Hindlimb muscle (tissue), 1 donor: Measurements from ENCODE around the gene OGFOD2. TPM values are rescaled to one million over a fixed set of nuclear protein-coding genes. Genes with fewer than 3 reads are reported as not detected.

Experiments used
- DNase-seq: peaks from one replicate; pipeline ENCODE4 v3.0.0-alpha.2; 2013
- polyA plus RNA-seq: library from polyadenylated mRNA; unstranded; fragments of 120-200 nt; gene quantifications from one replicate; pipeline ENCODE4 v1.2.1, GENCODE V29; 2013; ENCODE audit not compliant: insufficient read length

OGFOD2 gene
- polyA plus RNA-seq, 1 donor = 10.1 TPM

DNA sequence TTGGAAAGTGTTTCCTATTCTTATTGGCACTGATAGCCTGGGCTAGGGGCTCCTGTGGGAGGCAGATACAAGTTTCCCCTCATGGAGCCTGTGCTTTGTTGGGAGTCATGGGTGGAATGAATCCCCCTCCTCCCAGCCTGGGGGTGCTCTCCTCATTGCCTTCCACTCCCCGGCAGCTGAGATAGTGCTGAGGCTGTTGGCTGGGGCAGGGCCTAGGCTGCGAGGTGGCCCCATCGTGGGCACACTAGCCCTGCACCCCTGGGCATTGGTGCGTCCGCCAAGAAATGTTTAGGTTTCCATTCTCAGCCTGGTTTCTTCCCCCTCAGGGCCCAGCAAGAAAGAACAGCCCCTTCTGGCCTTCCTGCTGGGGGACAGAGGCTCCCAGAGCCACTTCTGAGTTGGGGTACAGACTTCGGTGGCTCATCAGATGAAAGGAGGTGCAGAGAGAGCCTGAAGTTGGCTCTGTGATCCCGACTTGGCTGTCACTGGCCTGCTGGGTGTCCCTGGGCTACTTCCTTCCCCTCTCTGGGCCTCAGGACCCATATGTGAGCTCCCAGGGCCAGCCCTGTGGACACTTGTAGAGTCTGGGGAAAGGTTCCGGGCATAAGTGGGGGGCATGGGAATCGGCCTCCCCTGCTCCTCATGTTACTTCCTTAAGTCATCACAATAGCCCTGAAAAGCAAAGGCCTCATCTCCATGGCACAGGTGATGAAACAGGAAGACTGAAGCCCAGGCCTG is 2.8 kb downstream of the OGFOD2 start:
- no peak for DNase-seq

DNA sequence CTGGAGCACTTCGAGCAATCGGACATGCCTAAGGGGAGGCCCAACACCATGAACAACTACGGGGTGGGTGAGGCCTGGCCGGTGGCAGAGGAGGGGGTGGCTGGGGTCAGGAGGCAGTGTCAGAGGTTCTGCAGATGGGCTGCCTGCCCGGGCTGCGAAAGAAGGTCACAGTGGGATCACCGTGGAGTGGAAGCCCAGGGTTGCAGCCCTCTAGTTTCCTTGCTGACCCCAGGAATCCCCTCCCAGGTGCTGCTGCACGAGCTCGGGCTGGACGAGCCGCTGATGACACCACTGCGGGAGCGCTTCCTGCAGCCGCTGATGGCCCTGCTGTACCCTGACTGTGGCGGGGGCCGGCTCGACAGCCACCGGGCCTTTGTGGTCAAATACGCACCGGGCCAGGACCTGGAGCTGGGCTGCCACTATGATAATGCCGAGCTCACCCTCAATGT is 3.5 kb downstream of the OGFOD2 start:
- no peak for DNase-seq

DNA sequence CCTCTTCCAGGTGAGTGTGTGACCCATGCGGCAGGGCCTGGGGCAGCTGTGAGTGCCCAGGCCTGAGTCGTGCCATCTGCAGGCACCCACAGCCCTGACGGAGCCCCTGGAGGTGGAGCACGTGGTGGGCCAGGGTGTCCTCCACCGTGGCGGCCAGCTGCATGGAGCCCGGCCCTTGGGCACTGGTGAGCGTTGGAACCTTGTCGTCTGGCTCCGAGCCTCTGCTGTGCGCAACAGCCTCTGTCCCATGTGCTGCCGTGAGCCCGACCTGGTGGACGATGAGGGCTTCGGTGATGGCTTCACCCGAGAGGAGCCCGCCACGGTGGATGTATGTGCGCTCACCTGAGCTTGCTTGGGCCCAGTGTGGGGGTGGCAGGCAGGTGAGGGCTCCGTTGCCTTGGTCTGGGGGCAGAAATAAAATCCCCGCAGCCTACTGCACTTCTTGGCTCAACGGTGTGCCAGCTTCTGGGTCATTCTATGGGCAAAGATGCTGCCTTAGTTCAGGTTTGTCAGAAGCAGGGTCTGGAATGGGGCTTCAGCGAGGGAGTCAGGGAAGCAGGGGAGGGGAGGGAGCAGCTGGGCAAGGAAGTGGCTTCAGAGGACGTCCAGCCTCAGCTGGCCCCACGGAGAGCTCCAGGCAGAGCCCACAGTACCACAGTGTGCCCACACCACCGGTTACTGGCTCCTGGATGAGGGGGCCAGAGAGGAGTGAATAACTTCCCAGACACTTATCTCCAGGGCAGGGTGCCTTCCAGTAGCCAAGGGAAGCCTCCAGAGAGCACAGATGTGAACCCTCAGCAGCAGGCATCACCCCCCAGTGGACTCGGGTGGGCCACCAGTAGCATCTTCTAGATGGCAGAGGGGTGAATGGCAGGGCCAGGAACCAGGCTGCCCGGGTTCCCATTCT is 4.2 kb downstream of the OGFOD2 start:
- no peak for DNase-seq

DNA sequence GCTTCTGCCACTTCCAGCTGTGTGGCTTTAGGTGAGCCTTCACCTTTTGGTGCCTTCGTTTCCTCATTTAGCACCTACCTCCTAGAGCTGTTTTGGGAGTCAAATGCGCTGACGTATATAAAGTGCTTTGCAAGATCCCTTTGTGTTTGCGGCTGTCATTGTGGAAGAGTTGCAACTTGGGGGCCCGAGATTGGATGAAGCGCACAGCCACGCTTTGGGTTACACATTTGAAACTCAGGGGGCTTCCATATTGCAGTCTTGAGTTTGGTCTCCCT is 4.8 kb downstream of the OGFOD2 start:
- DNase-seq = no peak

DNA sequence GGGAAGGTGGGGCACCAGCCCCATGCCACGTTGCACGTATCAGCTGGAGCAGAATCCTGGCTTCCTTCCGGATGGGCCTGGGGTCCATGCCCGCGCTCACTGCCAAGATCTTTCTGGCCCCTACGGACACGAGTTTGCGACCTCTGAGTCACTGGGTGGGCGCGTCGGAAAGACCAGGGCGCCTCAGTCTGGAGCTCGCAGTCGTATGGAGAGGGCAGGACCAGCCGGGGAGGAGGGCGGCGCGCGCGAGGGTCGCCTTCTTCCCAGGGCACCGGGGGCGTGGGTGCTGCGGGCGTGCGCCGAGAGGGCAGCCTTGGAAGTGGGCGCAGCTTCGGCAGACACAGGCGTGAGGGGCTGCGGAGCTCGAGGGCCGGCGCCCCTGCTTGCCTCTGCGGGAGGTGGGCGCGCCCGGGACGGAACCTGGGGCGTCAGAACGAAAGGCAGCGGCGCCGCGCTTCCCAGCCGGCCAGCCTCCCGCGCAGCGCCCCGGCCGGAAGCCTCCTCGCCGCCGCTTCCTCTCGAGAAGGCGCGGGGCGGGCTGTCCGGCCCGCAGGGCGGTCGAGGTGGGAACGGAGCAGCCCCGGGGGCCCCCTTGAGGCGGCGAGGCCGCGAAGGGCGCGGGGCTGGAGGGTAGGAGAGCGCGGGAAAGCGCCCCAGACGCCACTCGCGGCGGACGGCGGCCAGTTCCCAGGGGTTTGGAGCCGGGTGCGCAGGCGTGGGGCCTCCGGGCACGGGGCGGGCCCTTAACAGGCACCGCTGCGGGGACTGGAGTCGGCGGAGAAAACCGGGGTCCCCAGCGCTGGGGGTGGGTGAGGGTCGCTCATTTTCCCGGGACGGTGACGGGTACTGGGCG is 5.4 kb downstream of the OGFOD2 start, which contains the start of gene ARL6IP4:
TSS of gene ARL6IP4 (plus strand) at position 499 of the 853 bp plus-strand sequence. CDS start 459 bp downstream, outside the sequence.
- peak; percentile 78 for DNase-seq

DNA sequence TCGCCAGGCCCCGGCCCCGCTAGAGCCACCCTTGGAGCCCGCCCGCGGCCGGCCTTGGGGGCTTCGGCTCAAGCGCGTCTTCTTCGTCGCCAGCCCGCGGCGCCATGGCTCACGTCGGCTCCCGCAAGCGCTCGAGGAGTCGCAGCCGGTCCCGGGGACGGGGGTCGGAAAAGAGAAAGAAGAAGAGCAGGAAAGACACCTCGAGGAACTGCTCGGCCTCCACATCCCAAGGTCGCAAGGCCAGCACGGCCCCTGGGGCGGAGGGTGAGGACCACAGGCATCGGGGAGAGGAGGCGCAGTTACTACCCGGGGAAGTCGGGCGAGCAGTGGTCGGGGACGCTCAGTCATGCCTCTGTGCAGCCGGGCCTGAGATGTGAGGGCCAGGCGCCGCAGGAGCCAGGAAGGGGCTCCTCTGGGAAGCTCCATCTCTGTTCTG is 6.0 kb downstream of the OGFOD2 start:
- no peak for DNase-seq

DNA sequence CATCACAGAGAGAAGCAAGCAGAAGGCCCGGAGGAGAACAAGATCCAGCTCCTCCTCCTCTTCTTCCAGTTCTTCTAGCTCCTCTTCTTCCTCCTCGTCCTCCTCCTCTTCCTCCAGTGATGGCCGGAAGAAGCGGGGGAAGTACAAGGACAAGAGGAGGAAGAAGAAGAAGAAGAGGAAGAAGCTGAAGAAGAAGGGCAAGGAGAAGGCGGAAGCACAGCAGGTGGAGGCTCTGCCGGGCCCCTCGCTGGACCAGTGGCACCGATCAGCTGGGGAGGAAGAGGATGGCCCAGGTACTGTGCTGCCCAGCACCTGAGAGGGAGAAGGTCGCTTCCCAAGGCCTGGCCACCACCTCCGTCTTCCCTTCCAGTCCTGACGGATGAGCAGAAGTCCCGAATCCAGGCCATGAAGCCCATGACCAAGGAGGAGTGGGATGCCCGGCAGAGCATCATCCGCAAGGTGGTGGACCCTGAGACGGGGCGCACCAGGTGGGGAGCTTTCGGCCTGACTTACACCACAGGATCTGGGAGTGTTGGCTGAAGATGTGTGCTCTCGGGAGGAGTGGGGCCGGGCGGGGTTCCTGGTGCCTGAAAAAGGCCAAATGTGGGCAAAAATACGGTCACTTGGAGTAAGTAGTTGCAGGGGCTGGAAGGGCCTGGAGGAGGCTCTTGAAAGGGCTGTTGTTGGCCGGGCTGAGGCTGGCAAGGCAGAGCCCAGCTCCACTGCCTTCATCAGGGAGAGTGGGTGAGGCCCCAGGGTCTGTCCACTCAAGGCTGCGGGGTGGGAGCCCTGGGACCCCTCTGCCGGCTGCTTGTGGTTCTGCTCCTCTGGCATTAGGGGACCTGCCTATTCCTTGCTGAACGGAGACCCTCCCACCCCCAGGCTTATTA is 6.8 kb downstream of the OGFOD2 start:
- DNase-seq = no peak

DNA sequence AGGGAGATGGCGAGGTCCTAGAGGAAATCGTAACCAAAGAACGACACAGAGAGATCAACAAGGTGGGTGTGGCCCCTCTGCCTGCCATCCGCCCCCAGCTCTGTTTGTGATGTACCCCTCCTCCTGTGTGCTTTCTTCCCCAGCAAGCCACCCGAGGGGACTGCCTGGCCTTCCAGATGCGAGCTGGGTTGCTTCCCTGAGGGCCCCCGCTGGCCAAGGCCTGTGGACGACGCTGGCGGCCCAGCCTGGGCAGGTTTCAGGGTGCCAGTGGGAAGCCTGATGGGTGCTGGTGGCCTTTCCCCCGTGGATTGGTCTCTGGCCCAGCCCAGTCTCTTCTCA is 7.4 kb downstream of the OGFOD2 start:
- DNase-seq = no peak

DNA sequence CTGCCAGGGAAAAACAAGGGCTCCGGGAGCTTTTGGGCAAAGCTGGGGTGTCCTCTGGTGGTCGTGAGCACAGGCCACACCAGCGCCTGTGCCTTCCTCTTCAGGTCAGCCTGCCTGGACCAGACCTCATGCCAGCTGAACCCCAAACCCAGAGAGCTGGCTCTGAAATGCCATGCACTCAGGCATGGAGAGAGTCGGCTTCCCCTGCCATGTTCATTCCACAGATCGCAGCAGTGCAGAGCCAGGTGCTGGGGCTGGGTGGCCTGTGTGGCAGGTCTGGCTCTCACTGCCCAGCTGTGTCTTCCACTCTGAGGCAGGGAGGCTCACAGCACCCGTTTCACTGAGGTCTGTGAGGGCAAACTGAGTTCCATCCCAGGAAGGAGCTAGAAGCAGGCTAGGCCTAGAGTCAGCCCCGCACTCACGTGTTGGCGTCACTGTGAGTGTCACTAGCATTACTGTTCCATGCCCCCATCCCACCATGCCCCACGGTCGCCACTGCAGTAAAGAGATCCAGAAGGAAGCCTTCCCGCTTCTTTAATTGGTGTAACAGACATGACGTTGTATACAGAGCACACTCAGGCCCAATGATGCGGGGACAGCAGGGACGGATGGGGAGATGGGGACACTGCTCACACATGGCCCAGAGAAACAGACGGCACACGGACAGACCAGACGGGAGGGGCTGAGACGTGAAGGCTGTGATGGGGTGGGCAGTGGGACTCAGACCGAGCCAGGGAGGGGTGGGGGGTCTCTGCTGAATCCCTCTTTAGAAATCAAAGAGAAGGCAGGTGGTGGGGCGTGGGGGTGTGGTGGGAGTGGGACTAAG is 8.1 kb downstream of the OGFOD2 start:
- DNase-seq = no peak

DNA sequence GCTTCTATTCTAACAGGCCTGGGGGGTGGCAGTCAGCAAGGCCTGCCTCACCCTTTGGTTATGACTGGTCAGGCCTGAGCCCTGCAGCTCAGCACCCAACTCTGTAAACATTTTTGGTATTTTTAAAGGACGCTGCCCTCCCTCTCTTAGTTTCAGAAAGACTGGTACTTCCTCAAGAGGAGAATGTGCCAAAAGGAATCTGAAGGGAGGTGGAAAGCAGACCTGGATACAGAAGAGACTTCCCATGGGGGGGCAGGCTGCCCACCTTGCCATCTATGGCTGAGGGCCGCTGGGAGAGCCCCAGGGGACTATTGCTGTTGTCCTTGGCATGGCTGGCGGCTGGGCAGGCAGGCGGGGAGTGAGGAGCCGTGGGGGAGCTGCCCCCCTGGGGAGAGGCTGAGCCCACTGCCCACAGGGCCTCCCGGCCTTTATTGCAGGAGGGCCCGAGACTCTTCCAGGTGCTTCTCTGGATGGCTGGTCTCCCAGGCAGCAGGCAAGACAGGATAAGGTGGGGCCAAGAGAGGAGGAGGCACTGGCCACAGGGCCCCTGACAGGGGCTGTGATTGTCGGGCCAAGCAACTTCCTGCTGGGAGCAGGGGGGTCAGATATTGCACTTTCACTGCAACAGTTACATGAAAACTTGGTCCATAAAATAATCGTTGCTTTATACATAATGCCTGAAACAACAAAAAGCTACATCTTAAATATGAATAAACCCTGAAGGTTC is 8.9 kb downstream of the OGFOD2 start:
- no peak for DNase-seq

DNA sequence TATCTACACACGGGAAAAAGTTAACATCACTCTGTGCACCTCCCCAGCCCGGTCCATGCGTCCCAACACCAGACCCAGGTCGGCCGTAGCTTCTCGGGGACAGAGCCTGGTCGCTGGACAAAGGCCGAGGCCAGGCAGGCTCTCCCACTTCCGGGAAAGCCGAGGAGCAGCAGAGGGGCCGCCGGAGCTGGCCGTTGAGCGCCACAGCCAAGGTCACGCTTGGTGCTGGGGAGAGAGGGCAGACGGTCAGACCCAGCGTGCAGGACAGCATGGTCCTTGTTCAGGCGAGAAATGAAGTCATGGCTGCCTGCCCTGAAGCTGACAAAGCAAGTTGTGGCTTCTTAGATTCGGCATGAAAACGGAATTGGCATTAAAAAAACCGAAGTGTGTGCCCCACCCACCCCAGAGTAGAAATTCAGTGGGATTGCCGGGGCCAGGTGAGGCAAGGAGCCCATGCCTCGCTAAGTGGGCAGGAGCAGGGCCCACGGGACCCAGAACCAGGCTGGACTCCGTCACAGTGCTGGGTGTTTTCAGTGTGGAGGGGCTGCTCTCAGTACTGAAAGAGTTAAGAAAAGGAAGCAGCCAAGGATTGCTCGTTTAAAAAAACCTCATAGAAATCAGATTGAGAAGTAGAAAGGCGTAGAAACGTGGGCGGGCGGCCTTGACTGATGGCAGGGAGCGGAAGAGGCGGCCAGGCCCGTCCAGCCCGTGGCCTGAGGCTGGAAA is 9.7 kb downstream of the OGFOD2 start:
- DNase-seq = no peak

DNA sequence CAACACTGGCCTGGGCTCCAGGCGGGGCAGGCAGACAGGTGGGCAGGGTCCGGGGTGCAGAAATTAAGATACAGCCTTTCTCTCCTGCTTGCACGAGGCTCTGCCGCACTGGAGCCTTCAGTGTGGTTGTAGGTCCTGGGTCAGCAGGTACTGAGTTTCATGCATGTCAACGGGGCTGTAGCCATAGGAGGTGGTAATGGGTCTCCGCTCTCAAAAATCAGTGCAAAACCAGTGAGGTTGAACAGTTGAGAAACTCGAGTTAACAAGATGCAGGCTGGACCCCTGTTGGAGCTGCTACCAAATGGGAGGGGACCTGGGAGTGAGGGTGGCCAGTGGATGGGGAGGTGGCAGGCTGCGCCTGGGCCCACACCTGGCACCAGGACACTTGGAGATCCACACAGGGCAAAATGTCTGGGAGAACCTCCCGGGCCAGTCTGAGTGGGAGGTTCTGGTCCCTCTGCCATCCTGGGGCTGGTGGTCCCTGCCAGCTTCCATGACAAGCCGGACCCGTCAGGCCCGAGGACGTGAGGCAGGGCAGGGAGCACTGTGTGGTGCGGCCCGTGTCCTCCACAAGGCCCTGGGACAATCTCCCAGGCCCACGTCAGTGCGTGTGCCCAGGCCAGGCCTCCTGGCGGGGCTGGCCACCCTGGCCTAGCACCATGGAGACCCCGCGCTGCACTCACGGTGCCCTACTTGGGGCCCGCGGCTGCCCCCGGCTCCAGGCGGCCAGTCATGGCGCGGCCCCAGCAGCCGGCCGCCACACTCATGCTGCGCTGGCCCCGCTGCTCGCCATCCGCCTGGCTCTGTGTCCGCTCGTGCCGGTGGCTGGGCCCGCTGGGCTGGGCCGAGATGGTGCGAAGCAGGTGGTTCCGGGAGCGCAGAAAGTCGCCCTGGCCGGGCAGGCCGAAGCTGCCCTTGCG is 10.6 kb downstream of the OGFOD2 start:
- no peak for DNase-seq

DNA sequence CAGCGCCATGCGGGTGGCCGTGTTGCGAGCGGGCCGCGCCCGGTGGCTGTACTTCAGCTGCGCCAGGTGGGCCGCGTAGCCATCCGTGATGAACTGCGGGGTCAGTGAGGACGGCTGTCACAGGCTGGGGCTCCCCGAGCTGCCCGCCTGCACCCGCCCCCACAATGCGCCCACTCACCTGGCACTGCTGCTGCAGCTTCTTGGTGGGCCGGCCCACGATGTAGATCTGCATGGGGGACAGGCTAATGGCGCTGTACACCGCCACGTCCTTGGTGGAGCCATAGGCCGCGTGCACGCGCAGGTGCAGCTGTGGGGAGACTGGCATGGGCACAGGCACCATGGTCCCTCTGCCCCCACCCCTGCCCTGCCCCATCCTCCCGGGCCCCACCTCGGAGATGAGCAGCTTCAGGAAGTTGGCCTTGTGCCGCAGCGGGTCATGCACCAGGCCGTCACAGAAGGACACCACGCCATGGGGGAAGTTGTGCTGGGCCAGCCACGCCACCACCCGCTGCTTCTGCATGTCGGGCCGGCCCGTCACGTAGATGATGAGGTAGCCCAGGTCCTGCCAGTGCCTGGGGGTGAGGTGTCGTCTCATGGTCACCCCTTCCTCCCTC is 11.3 kb downstream of the OGFOD2 start:
- no peak for DNase-seq

DNA sequence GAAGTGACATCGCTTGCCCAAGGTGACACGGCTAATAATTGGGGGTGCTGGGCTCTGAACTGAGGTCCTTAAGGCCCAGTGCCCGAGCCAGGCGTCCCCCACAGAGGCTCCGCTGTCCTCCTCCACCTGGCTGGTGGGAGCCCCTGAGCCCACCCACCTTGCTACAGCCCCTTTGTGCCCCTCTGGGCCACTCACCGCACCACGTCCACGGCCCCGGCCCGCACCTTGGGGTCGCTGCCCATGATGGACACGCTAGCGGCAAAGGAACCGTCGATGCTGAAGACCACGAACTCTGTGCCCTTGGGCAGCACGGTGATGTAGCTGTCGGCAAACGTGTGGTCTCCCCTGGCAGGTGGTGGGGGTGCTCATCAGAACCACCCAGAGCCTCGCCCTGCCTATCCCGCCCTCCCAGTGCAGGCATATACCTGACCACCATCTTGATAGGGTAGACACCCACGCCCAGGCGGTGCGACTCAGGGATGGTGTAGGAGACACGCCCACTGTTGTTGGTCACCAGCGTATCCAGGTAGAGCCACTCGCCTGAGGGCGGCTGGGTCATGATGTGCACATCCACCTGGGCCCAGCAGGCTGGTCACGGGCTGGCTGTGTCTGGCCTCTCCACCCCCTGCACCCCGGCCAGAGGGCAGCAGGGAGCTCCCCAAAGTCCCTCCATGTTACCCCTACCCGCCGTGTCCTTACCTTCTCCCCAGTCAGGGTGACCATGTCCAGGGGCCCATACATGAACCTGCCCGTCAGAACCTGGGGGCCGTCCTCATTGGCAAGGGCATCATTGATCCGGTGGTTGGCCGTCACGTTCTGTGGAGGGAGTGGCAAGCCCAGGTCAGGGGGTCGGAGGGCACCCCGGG is 12.3 kb downstream of the OGFOD2 start:
- no peak for DNase-seq

DNA sequence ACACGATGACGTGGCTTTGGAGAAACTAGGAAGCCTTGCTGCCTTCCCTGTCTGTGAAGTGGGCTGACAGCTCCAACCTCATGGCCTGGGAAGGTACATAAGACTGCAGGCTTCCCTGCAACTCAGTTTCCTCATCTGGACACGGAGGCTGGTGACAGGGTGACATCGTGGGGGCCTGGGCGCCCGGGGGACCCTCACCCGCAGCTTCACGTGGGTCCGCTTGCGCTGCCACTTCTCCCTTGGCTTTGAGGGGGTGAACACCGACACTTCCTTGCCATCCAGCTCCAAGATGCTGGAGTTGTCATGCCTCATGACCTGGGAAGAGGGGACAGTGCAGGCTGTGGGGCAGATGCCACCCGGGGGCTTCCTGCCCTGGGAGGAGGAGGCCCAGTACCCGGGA is 13.0 kb downstream of the OGFOD2 start:
- no peak for DNase-seq

DNA sequence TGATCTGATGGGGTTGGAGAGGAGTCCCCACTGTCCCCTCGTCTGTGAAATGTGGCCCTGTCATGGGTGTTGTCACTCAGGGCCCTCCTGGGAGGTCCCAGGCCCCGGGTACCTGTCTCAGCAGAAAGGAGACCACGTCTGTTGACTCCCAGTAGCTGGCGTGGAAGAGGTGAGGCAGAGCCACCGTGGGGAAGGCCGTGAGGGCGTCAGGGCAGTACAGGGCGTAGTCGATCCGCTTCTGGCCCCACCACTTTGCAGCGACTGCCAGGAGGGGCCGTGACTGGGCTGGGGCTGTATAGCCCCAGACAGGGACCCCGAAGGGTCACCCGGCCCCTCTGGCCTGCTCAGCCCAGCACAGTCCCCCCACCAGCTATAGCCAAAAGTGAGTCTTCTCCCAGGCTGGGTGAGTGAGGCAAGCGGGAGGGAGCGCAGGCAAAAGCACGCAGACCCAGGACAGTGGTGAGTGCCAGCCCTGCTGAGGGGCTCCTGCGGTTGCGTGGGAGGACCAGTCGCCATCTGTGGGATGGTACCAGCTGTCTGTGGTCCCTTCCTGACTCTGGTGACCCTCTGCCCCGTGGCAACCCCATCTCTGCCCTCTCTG is 13.7 kb downstream of the OGFOD2 start:
- DNase-seq = no peak
